Activated CD4-positive, alpha-beta T cell treated with anti-CD3 and anti-CD28 coated beads for 1 hour (primary cell): ENCODE data around the gene WDR70.
"Not testable (repeated sequence)": the region's sequence is repeated elsewhere in the genome, so short reads cannot be mapped to it uniquely, and the experiment has no call there.

Experiments
- DNase-seq: peaks from one replicate; pipeline ENCODE4 v3.0.0-alpha.2; 2020

WDR70 gene

GRCh38 chr5:37454402-37455055, 75.4 kb downstream of the WDR70 start:
- DNase-seq: not testable (repeated sequence)

GRCh38 chr5:37463191-37464051, 84.3 kb downstream of the WDR70 start:
- DNase-seq: not testable (repeated sequence)

- not testable (repeated sequence) for DNase-seq
These were observed 85.5 kb downstream of the WDR70 start for GRCh38 chr5:37464581-37464980.

- not testable (repeated sequence) for DNase-seq
These were observed 90.3 kb downstream of the WDR70 start for GRCh38 chr5:37469383-37469782.

GRCh38 chr5:37471666-37472197, 92.6 kb downstream of the WDR70 start:
- DNase-seq: no peak

- no peak for DNase-seq
These were observed 98.3 kb downstream of the WDR70 start for GRCh38 chr5:37477426-37477825.

- no peak for DNase-seq
These were observed 99.2 kb downstream of the WDR70 start for GRCh38 chr5:37478121-37478894.

- not testable (repeated sequence) for DNase-seq
These were observed 102.3 kb downstream of the WDR70 start for GRCh38 chr5:37481395-37481794.

GRCh38 chr5:37490120-37490810, 111.1 kb downstream of the WDR70 start:
- DNase-seq: no peak

GRCh38 chr5:37490931-37491330, 111.8 kb downstream of the WDR70 start:
- DNase-seq: no peak

- no peak for DNase-seq
These were observed 113.8 kb downstream of the WDR70 start for GRCh38 chr5:37492778-37493555.

- DNase-seq: no peak
These were observed 115.6 kb downstream of the WDR70 start for GRCh38 chr5:37494756-37495155.

- no peak for DNase-seq
These were observed 116.1 kb downstream of the WDR70 start for GRCh38 chr5:37495210-37495609.

- no peak for DNase-seq
These were observed 116.7 kb downstream of the WDR70 start for GRCh38 chr5:37495668-37496347.

- DNase-seq: no peak
These were observed 117.9 kb downstream of the WDR70 start for GRCh38 chr5:37496902-37497445.

GRCh38 chr5:37501152-37501551, 122.0 kb downstream of the WDR70 start:
- DNase-seq: no peak

GRCh38 chr5:37506241-37506640, 127.1 kb downstream of the WDR70 start:
- no peak for DNase-seq

- no peak for DNase-seq
These were observed 127.6 kb downstream of the WDR70 start for GRCh38 chr5:37506722-37507121.

- no peak for DNase-seq
These were observed 132.5 kb downstream of the WDR70 start for GRCh38 chr5:37511646-37512045.

- no peak for DNase-seq
These were observed 135.8 kb downstream of the WDR70 start for GRCh38 chr5:37514946-37515345.

- DNase-seq: no peak
These were observed 138.6 kb downstream of the WDR70 start for GRCh38 chr5:37517686-37518085.
